HG03460 (cell line): ENCODE data around the gene PCMT1.
A peak's percentile ranks its signal among the peaks of the same experiment; 100 is the strongest.
"Not testable (repeated sequence)": the region's sequence is repeated elsewhere in the genome, so short reads cannot be mapped to it uniquely, and the experiment has no call there.

Source experiments
- ATAC-seq: cut with Tn5 transposase; IDR thresholded peaks from one replicate; pipeline ENCODE4 v1.9.1; 2021; ENCODE audit not compliant: unreplicated experiment

Gene PCMT1

GRCh38 chr6:149749082-149749593 is 403 bp upstream of the PCMT1 start:
- peak; percentile 1 for ATAC-seq

GRCh38 chr6:149750136-149750609 is 632 bp downstream of the PCMT1 start:
- ATAC-seq = peak; percentile 38

DNA sequence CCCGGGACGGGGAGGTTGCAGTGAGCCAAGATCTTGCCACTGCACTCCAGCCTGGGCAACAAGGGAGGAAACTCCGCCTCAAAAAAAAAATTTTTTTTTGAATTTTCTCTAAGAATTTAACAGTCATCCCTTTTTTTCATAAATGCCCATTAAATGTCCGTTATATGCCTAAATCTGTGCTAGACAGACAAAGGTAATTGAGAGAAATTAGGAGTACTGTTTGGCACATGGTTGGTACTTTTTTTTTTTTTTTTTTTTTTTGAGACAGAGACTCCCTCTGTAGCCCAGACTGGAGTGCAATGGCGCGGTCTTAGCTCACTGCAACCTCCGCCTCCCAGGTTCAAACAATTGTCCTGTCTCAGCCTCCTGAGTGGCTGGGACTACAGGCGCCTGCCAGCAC is 1.7 kb downstream of the PCMT1 start:
- no peak for ATAC-seq

GRCh38 chr6:149751920-149752319 is 2.4 kb downstream of the PCMT1 start:
- ATAC-seq = not testable (repeated sequence)

DNA sequence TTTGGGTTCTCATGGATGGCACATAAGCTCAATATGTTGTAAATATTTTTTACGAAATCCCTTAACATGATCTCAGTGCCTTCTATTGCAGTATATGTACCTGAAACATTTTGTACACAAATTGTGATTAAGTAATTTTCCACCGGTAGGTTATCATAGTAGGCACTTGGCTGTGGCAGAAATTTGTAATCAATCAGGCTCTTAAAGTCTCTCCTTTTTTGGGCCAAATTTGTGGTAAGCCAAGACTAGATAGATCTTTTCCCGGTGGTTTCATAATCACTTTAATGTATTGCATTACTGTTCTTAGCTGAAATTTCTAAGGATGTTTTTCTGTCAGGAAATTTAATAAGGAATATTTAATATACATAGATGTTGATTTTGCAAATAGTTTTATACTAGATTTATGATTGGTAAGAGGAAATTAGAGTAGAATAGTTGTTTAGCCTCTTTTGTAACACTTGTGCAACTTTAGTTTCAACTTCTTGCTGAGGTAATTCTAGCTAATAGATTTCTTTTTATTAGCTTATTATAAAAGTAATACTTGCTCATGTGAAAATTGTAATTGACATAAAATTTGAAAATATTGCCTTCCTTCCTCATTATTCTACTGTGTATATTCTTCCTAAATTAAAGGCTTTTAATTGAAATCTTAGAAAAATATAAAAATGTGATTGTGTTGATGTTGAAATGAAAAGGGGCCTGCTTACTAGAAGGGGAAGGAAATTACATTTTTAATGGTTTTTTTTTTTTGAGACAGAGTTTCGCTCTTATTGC is 3.2 kb downstream of the PCMT1 start:
- no peak for ATAC-seq

DNA sequence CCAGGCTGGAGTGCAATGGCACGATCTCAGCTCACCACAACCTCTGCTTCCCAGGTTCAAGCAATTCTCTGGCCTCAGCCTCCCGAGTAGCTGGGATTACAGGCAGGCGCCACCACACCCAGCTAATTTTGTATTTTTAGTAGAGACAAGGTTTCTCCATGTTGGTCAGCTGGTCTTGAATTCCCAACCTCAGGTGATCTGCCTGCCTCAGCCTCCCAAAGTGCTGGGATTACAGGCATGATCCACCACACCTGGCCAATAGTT is 3.8 kb downstream of the PCMT1 start:
- ATAC-seq = not testable (repeated sequence)

- ATAC-seq = no peak
Measured at GRCh38 chr6:149754548-149754947, 5.0 kb downstream of the PCMT1 start.

- ATAC-seq = peak; percentile 85
Measured at GRCh38 chr6:149755300-149756260, 6.0 kb downstream of the PCMT1 start.

DNA sequence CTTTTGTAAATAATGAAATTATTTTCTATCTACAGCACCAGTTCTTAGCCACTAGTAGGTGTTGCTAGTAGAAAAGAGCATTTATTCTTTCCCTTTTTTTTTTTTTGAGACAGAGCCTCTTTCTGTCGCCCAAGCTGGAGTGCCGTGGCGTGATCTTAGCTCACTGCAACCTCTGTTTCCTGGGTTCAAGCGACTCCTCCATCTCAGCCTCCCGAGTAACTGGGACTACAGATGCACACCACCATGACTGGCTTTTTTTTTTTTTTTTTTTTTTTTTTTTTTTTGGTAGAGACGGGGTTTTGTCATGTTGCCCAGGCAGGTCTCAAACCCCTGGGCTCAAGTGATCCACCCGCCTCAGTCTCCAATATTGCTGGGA is 6.7 kb downstream of the PCMT1 start:
- no peak for ATAC-seq

- ATAC-seq = peak; percentile 97
Measured at GRCh38 chr6:149761438-149761837, 11.9 kb downstream of the PCMT1 start.

- no peak for ATAC-seq
Measured at GRCh38 chr6:149763866-149764265, 14.3 kb downstream of the PCMT1 start.

GRCh38 chr6:149766156-149766769 is 16.7 kb downstream of the PCMT1 start:
- ATAC-seq = no peak

- ATAC-seq = no peak
Measured at GRCh38 chr6:149769676-149770075, 20.1 kb downstream of the PCMT1 start.

GRCh38 chr6:149771185-149771584 is 21.6 kb downstream of the PCMT1 start:
- no peak for ATAC-seq

- no peak for ATAC-seq
Measured at GRCh38 chr6:149771925-149772324, 22.4 kb downstream of the PCMT1 start.

- ATAC-seq = no peak
Measured at GRCh38 chr6:149777624-149778023, 28.1 kb downstream of the PCMT1 start.

- no peak for ATAC-seq
Measured at GRCh38 chr6:149779644-149779963, 30.1 kb downstream of the PCMT1 start.

DNA sequence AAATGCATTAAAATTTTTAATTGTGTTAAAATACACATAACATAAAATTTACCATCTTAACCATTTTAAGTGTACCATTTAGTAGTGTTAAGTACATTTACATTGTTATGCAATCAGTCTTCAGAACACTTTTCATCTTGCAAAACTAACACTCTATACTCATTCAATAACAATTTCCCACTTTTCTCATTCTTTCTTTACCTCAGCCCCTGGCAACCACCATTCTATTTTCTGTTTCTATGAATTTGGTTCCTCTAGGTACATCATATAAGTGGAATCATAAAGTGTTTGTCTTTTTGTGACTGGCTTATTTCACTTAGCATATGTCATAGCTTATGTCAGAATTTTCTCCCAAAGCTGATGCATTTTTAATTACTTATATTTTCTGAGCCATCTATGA is 32.2 kb downstream of the PCMT1 start:
- no peak for ATAC-seq

DNA sequence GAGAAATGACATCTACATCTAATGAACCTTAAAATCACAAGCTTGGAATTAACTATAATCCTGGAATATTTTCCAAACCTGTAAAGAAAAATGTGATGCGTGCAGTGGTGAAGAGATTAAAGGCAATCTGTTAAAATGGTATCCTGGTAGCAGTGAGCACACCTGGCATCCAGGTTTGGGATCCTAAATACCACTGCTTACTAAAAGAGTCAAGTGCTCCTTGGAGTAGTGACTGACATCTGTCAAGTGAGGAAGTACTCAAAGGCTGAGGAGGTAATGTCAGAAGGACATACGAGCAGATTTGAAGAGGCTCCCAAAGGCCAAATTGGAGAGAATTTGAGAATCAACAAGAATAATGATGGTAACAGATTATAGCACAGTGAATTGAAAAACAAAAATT is 32.8 kb downstream of the PCMT1 start:
- no peak for ATAC-seq

DNA sequence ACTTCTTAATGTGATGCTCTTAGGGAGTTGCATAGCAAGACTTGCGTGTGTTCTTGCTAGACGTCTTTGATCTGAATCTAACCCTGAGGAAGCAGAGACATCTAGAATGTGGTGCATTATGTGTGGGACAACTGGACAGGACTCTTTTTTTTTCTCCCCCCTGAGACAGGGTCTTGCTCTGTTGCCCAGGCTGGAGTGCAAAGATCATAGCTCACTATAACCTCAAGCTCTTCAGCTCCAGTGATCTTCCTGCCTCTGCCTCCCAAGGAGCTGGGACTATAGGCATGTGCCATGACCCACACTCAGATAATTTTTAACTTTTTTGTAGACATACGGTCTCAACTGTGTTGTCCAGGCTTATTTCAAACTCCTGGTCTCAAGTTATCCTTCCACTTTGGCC is 34.0 kb downstream of the PCMT1 start:
- no peak for ATAC-seq

DNA sequence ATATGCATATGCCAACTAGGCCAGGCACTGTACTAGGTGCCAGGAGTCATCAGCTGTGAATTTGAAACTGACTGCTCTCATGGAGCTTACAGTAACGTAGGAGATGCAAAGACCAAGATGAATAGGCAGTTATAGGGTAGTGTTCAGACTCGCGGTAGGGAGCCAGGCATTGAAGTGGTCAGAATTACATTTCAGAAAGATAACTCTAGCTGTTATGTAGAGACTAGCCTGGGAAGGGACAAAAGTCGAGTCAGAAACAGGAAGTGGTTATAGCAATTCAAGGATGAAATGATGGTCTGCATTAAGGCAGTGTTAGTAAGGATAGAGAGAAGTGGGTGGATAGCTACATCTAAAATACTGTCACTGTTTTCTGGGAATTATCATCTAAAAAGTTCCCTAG is 56.6 kb downstream of the PCMT1 start:
- ATAC-seq = no peak

DNA sequence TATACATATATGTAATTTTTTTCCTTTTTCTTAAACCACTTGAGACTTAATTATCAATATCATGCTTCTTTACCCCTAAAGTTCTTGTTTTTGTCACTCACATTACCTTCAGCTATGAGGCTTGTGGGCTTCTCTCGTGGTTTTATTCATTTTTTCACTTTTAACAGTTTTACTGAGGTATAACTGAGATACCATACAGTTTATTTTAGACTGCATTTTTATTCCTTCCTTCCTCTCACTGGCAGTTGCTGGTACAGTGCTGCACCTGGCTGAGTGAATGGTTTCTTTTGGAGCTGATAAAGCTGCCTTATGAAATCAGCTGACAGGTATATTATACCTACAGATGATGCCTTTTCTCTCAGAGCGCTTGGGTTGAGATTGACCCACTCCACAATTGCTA is 60.3 kb downstream of the PCMT1 start:
- ATAC-seq = no peak
